ENCODE data around the gene S100B.
"Not testable (repeated sequence)": the region's sequence is repeated elsewhere in the genome, so short reads cannot be mapped to it uniquely, and the experiment has no call there.

The S100B gene

GRCh38 chr21:46596201-46596600 lies 8.7 kb downstream of the S100B start:
- H3K9ac ChIP-seq: no peak overlapping the region
- no peak overlapping the region for H3K4me3 ChIP-seq (IDR thresholded peaks at IDR 0.05; ENCODE audit: insufficient read depth, low read depth, low read length)
- H3K36me3 ChIP-seq (ENCODE audit: insufficient read depth): no peaks in the 10 kb centered on the region
- H4K20me1 ChIP-seq (ENCODE audit: insufficient read depth): no peaks in the 10 kb centered on the region
- no peak overlapping the region for H3K4me2 ChIP-seq
- no peaks in the 10 kb centered on the region for H3K27me3 ChIP-seq (ENCODE audit: insufficient read depth, low read depth)
- H3K4me1 ChIP-seq (ENCODE audit: low read depth, poor library complexity, severe bottlenecking): no peaks in the 10 kb centered on the region
- H3K27ac ChIP-seq: no peak overlapping the region
- TF ChIP-seq CTCF (conservative IDR thresholded peaks at IDR 0.05; ENCODE audit: low read depth, low read length): no peak
- H3K79me2 ChIP-seq (ENCODE audit: insufficient read depth, low read depth): no peaks in the 10 kb centered on the region
- no peak overlapping the region for H2AFZ ChIP-seq (ENCODE audit: low read depth)

GRCh38 chr21:46594276-46594675 lies 10.6 kb downstream of the S100B start:
- H3K27me3 ChIP-seq (ENCODE audit: insufficient read depth, low read depth): no peaks in the 10 kb centered on the region
- no peak for TF ChIP-seq CTCF (conservative IDR thresholded peaks at IDR 0.05; ENCODE audit: low read depth, low read length)
- no peak overlapping the region for H3K4me3 ChIP-seq (IDR thresholded peaks at IDR 0.05; ENCODE audit: insufficient read depth, low read depth, low read length)
- H3K9ac ChIP-seq: no peak overlapping the region
- H3K4me1 ChIP-seq (ENCODE audit: low read depth, poor library complexity, severe bottlenecking): no peaks in the 10 kb centered on the region
- H4K20me1 ChIP-seq (ENCODE audit: insufficient read depth): no peaks in the 10 kb centered on the region
- no peaks in the 10 kb centered on the region for H3K36me3 ChIP-seq (ENCODE audit: insufficient read depth)
- no peaks in the 10 kb centered on the region for H3K79me2 ChIP-seq (ENCODE audit: insufficient read depth, low read depth)
- H2AFZ ChIP-seq (ENCODE audit: low read depth): no peak overlapping the region
- no peak overlapping the region for H3K4me2 ChIP-seq
- H3K27ac ChIP-seq: no peak overlapping the region

- Histone ChIP-seq H4K20me1 (ENCODE audit: insufficient read depth) (no peaks in the 10 kb centered on the region), H3K79me2 (ENCODE audit: insufficient read depth, low read depth) (no peaks in the 10 kb centered on the region), H3K27me3 (ENCODE audit: insufficient read depth, low read depth) (no peaks in the 10 kb centered on the region), H3K4me3 (IDR thresholded peaks at IDR 0.05; ENCODE audit: insufficient read depth, low read depth, low read length) (no peak overlapping the region), H2AFZ (ENCODE audit: low read depth) (no peak overlapping the region), H3K36me3 (ENCODE audit: insufficient read depth) (no peaks in the 10 kb centered on the region), H3K4me2 (no peak overlapping the region), H3K27ac (no peak overlapping the region), H3K4me1 (ENCODE audit: low read depth, poor library complexity, severe bottlenecking) (no peaks in the 10 kb centered on the region), H3K9ac (no peak overlapping the region)
- TF ChIP-seq CTCF (conservative IDR thresholded peaks at IDR 0.05; ENCODE audit: low read depth, low read length): no peak
Measured at GRCh38 chr21:46585191-46585953, 19.5 kb downstream of the S100B start.

GRCh38 chr21:46581780-46582307 lies 23.0 kb downstream of the S100B start:
- Histone ChIP-seq H3K27me3 (ENCODE audit: insufficient read depth, low read depth) (no peaks in the 10 kb centered on the region), H3K27ac (no peak overlapping the region), H3K4me2 (no peak overlapping the region), H3K79me2 (ENCODE audit: insufficient read depth, low read depth) (no peaks in the 10 kb centered on the region), H3K9ac (no peak overlapping the region), H4K20me1 (ENCODE audit: insufficient read depth) (no peaks in the 10 kb centered on the region), H3K4me1 (ENCODE audit: low read depth, poor library complexity, severe bottlenecking) (no peaks in the 10 kb centered on the region), H2AFZ (ENCODE audit: low read depth) (no peak overlapping the region), H3K36me3 (ENCODE audit: insufficient read depth) (no peaks in the 10 kb centered on the region), H3K4me3 (IDR thresholded peaks at IDR 0.05; ENCODE audit: insufficient read depth, low read depth, low read length) (no peak overlapping the region)
- TF ChIP-seq CTCF (conservative IDR thresholded peaks at IDR 0.05; ENCODE audit: low read depth, low read length): no peak

- not testable (repeated sequence) for H2AFZ ChIP-seq (ENCODE audit: low read depth)
Measured at GRCh38 chr21:46579394-46579793, 25.5 kb downstream of the S100B start.

GRCh38 chr21:46577786-46578185 lies 27.1 kb downstream of the S100B start:
- H3K9ac ChIP-seq; H3K4me2 ChIP-seq; H3K4me3 ChIP-seq (IDR thresholded peaks at IDR 0.05; ENCODE audit: insufficient read depth, low read depth, low read length); H4K20me1 ChIP-seq (ENCODE audit: insufficient read depth); H3K27me3 ChIP-seq (ENCODE audit: insufficient read depth, low read depth); H3K79me2 ChIP-seq (ENCODE audit: insufficient read depth, low read depth); H2AFZ ChIP-seq (ENCODE audit: low read depth); H3K36me3 ChIP-seq (ENCODE audit: insufficient read depth); H3K27ac ChIP-seq; H3K4me1 ChIP-seq (ENCODE audit: low read depth, poor library complexity, severe bottlenecking): not testable (repeated sequence)

More at GRCh38 chr21:46579394-46579793, 25.5 kb downstream of the S100B start:
- H3K36me3 ChIP-seq (ENCODE audit: insufficient read depth); H3K9ac ChIP-seq; H3K4me2 ChIP-seq; H3K79me2 ChIP-seq (ENCODE audit: insufficient read depth, low read depth); H3K4me3 ChIP-seq (IDR thresholded peaks at IDR 0.05; ENCODE audit: insufficient read depth, low read depth, low read length); H3K4me1 ChIP-seq (ENCODE audit: low read depth, poor library complexity, severe bottlenecking); H4K20me1 ChIP-seq (ENCODE audit: insufficient read depth); H3K27me3 ChIP-seq (ENCODE audit: insufficient read depth, low read depth); H3K27ac ChIP-seq: not testable (repeated sequence)
